ENCODE results near the gene MICAL3.
"Not testable (repeated sequence)": the region's sequence is repeated elsewhere in the genome, so short reads cannot be mapped to it uniquely, and the experiment has no call there.

MICAL3 gene

DNA sequence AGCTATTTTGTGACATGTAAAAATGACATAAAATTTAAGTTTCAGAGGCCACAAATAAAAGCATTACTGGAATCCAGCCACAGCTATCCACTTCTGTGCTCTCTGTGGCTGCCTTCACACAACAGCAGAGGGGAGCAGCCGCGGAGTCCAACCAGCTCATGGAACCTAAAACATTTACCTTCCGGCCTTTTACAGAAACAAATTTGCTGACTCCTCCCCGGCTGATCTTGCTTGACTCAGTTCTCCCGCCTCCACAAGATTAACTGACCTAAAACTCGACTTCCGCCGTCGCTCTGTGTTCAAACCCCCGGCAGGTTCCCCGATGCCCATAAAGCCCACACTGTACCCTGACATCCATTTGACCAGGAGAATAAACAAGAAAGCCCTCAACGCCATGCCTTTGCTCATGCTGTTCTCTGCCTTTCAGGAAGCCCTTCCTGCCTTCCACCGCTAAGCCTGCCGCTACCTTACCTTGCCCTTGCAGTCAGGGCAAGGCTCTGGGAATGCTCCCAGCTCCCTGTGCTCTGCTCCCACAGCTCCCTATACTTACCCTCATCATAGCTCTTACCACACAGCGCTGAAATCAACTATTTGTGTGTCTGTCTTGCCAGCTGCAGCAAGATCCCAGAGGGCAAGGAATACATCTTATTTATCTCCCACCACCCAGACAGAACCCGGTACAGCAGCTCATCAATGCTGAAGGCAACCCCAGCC is 35.4 kb downstream of the MICAL3 start:
- Histone ChIP-seq H3K4me1 (ENCODE audit: control insufficient read depth, insufficient read depth, low read length) (peaks cover 2% of the 10 kb centered on the region), H3K4me3 (ENCODE audit: low read depth, low read length) (no peak overlapping the region), H3K9ac (ENCODE audit: low read depth, low read length) (no peak overlapping the region), H3K36me3 (ENCODE audit: control insufficient read depth, insufficient read depth, low read length) (no peaks in the 10 kb centered on the region), H3K9me3 (ENCODE audit: control insufficient read depth, insufficient read depth, low read length) (no peaks in the 10 kb centered on the region), H3K27me3 (ENCODE audit: control insufficient read depth, insufficient read depth, low read length) (no peaks in the 10 kb centered on the region)

DNA sequence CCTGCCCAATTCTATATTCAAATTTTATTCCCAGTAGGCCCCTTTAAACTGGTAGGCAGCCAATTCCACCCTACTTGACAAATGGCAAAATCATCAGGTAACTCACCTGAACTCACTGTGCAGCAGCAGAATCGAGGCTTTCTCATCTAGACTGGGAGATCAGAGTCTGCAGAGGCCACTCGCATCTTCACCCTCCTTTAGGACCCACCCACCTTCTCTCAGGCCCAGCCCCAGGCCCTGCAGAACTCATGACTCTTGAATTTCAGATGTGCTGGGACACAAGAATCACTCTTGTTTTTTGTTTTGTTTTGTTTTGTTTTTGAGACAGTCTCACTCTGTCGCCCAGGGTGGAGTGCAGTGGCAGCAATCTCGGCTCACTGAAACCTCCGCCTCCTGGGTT is 38.8 kb downstream of the MICAL3 start:
- H3K4me3 ChIP-seq (ENCODE audit: low read depth, low read length), result no peak overlapping the region
- H3K9ac ChIP-seq (ENCODE audit: low read depth, low read length), result no peak overlapping the region
- no peaks in the 10 kb centered on the region for H3K36me3 ChIP-seq (ENCODE audit: control insufficient read depth, insufficient read depth, low read length)
- no peaks in the 10 kb centered on the region for H3K27me3 ChIP-seq (ENCODE audit: control insufficient read depth, insufficient read depth, low read length)
- H3K9me3 ChIP-seq (ENCODE audit: control insufficient read depth, insufficient read depth, low read length), result no peaks in the 10 kb centered on the region
- peaks cover 2% of the 10 kb centered on the region for H3K4me1 ChIP-seq (ENCODE audit: control insufficient read depth, insufficient read depth, low read length)

DNA sequence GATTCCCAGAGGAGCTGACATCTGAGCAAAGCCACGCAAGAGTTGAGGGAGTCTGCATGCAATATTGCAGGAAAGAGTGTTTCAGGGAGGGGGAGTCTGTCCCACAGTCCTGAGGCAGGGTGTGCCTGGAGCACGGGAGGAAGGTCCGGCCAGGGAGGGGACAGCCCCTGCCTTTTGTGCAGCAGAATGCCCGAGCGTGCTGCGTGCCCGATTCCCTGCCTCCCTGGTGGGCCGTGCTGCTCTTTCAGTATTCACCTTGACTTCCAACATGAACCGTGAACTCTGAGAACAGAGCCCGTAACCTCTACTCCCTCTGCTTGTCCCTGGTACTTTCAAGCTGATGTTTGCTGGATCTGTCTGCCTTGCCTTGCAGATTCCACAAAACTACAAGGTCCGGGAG is 39.3 kb downstream of the MICAL3 start:
- H3K9me3 ChIP-seq (ENCODE audit: control insufficient read depth, insufficient read depth, low read length); H3K36me3 ChIP-seq (ENCODE audit: control insufficient read depth, insufficient read depth, low read length); H3K27me3 ChIP-seq (ENCODE audit: control insufficient read depth, insufficient read depth, low read length); H3K4me1 ChIP-seq (ENCODE audit: control insufficient read depth, insufficient read depth, low read length); H3K4me3 ChIP-seq (ENCODE audit: low read depth, low read length); H3K9ac ChIP-seq (ENCODE audit: low read depth, low read length): not testable (repeated sequence)

DNA sequence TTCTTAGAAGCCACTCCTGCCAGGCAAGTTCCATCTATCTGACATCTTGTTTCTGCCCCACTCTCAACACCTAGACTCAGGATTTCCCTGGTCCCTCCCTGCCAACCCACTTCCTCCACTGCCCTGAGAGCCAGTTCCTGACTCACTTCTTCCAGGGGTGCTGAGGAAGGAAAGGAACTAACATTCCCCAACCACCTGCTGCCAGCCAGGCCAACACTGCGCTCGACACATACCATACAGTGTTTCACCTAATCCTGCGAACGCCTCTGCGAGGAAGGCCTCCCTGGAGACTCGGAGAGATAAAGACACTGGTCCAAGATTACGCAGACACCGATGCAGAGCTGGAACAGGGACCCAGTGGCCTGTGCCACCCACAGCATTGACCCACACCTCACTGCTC is 40.2 kb downstream of the MICAL3 start:
- Histone ChIP-seq H3K4me1 (ENCODE audit: control insufficient read depth, insufficient read depth, low read length) (peaks cover 6% of the 10 kb centered on the region), H3K36me3 (ENCODE audit: control insufficient read depth, insufficient read depth, low read length) (no peaks in the 10 kb centered on the region), H3K4me3 (ENCODE audit: low read depth, low read length) (no peak overlapping the region), H3K9ac (ENCODE audit: low read depth, low read length) (no peak overlapping the region), H3K9me3 (ENCODE audit: control insufficient read depth, insufficient read depth, low read length) (no peaks in the 10 kb centered on the region), H3K27me3 (ENCODE audit: control insufficient read depth, insufficient read depth, low read length) (no peaks in the 10 kb centered on the region)

DNA sequence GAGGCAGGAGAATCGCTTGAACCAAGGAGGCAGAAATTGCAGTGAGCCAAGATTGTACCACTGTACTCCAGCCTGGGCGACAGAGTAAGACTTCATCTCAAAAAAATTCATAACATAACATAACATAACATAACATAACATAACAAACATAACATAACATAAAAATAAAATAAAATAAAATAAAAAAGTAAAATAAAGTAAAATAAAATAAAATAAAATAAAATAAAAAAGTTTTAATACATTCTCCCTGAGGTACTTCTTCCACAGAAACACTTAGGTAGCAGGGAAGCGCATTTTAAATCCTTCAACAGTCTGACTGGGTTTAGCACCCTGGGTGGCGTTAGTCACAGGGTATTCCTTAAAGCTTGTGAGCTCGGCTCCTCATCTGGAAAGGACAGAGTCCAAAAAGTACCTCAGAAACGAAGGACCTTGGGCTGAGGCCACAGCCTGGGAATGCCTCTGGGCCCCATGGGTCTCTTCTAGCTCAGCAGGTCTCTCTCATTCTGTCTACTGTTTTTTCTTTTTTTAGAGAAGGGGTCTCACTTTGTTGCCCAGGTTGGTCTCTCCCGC is 41.7 kb downstream of the MICAL3 start:
- Histone ChIP-seq H3K27me3 (ENCODE audit: control insufficient read depth, insufficient read depth, low read length) (no peaks in the 10 kb centered on the region), H3K9me3 (ENCODE audit: control insufficient read depth, insufficient read depth, low read length) (no peaks in the 10 kb centered on the region), H3K4me3 (ENCODE audit: low read depth, low read length) (no peak overlapping the region), H3K36me3 (ENCODE audit: control insufficient read depth, insufficient read depth, low read length) (no peaks in the 10 kb centered on the region), H3K4me1 (ENCODE audit: control insufficient read depth, insufficient read depth, low read length) (peaks cover 6% of the 10 kb centered on the region), H3K9ac (ENCODE audit: low read depth, low read length) (no peak overlapping the region)

DNA sequence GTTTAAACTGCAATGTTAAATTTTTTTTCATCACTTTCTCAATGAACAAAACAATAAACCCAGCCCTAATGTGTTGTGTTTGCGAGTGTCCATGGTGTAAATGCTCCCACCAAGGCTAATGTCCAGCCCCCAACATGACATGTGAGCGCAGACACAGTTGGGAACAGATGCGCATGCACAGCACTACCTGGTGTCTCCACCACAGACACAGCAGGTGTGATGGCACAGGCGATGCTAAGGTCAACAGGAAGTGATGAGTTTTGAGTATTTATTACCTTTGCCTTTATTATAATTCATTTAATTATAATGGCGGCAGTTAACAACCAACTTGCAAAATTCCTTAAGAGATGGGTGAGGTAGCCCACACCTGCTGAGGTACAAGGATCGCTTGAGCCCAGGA is 42.9 kb downstream of the MICAL3 start:
- Histone ChIP-seq H3K27me3 (ENCODE audit: control insufficient read depth, insufficient read depth, low read length) (no peaks in the 10 kb centered on the region), H3K36me3 (ENCODE audit: control insufficient read depth, insufficient read depth, low read length) (no peaks in the 10 kb centered on the region), H3K9me3 (ENCODE audit: control insufficient read depth, insufficient read depth, low read length) (no peaks in the 10 kb centered on the region), H3K4me3 (ENCODE audit: low read depth, low read length) (no peak overlapping the region), H3K9ac (ENCODE audit: low read depth, low read length) (no peak overlapping the region), H3K4me1 (ENCODE audit: control insufficient read depth, insufficient read depth, low read length) (peaks cover 6% of the 10 kb centered on the region)

DNA sequence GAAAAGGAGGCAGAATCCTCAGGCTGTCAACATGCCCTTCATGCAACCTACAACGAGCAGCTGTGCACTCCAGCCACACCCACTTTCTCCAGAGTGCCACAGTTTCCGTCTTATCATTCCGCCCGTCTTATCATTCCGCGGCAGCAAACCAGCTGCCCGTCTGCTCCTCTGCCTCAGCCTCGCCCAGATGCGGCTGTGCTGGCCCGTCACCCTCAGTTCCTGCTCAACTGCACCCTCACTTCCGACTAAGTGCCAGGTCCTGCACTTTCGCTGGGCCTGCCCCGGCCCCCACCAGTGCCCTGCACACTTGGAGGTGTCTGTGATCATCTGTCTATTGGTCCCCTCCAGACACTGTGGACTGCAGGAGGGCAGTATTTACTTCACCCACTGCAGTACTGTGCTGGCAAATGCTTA is 43.7 kb downstream of the MICAL3 start:
- no peak overlapping the region for H3K4me3 ChIP-seq (ENCODE audit: low read depth, low read length)
- no peaks in the 10 kb centered on the region for H3K9me3 ChIP-seq (ENCODE audit: control insufficient read depth, insufficient read depth, low read length)
- H3K4me1 ChIP-seq (ENCODE audit: control insufficient read depth, insufficient read depth, low read length), result peaks cover 6% of the 10 kb centered on the region
- H3K27me3 ChIP-seq (ENCODE audit: control insufficient read depth, insufficient read depth, low read length), result no peaks in the 10 kb centered on the region
- H3K9ac ChIP-seq (ENCODE audit: low read depth, low read length), result no peak overlapping the region
- H3K36me3 ChIP-seq (ENCODE audit: control insufficient read depth, insufficient read depth, low read length), result no peaks in the 10 kb centered on the region

DNA sequence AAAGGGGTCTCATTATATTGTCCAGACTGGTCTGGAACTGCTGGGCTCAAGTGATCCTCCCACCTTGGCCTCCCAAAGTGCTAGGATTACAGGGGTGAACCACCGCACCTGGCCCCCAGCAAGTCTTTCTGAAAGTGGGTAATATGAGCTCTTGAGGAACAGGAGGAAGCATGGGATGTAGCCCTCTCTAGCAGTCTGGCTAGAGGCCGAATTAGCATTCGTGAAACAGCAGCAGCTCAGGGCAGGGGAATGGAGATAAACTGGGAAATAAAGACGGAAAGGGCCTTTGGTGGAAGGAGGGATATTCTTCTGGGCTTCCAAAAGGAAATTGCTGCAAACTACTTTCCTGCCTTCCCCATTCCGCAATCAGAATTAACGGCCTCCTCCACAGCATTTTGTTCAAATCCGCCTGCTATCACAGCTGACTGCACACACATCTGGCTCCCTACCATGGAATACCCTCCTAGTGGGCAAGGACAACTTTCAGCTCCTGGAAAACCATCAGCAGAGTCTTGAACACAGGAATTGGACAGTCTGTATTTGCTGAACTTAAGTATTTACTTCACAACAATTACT is 44.3 kb downstream of the MICAL3 start:
- no peak overlapping the region for H3K4me3 ChIP-seq (ENCODE audit: low read depth, low read length)
- H3K36me3 ChIP-seq (ENCODE audit: control insufficient read depth, insufficient read depth, low read length), result no peaks in the 10 kb centered on the region
- H3K27me3 ChIP-seq (ENCODE audit: control insufficient read depth, insufficient read depth, low read length), result no peaks in the 10 kb centered on the region
- no peak overlapping the region for H3K9ac ChIP-seq (ENCODE audit: low read depth, low read length)
- H3K9me3 ChIP-seq (ENCODE audit: control insufficient read depth, insufficient read depth, low read length), result no peaks in the 10 kb centered on the region
- peaks cover 6% of the 10 kb centered on the region for H3K4me1 ChIP-seq (ENCODE audit: control insufficient read depth, insufficient read depth, low read length)

DNA sequence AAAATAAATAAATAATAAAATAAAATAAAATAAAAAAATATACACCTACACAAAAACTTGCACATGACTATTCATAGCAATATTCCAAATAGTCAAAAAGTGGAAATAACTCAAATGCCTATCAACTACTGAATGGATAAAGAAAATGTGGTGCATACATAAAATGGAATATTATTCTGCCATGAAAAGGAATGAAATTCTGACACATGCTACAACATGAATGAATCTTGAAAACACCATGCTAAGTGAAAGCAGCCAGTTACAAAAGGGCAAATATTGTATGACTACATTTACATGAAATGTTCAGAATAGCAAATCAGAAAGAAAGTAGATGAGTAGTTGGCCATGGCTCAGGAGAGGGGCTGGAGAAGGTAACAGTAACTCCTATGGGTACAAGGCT is 46.3 kb downstream of the MICAL3 start:
- Histone ChIP-seq H3K27me3 (ENCODE audit: control insufficient read depth, insufficient read depth, low read length) (no peaks in the 10 kb centered on the region), H3K4me3 (ENCODE audit: low read depth, low read length) (no peak overlapping the region)

DNA sequence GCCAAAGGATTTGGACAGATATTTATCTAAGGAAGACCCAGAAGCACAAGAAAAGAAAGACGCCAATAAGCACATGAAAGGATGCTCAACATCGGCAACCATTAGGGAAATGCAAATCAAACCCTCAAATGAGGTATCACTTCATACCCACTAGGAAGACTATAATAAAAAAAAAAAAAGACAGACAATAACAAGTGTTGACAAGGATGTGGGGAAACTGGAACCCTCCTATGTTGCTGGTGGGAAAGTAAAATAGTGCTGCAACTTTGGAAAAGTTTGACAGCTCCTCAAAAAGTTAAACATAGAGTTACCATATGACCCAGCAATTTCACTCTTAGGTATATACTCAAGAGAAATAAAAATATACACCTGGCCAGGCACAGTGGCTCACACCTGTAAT is 47.0 kb downstream of the MICAL3 start:
- Histone ChIP-seq H3K9me3 (ENCODE audit: control insufficient read depth, insufficient read depth, low read length) (no peaks in the 10 kb centered on the region), H3K9ac (ENCODE audit: low read depth, low read length) (no peak overlapping the region), H3K4me3 (ENCODE audit: low read depth, low read length) (no peak overlapping the region), H3K4me1 (ENCODE audit: control insufficient read depth, insufficient read depth, low read length) (peaks cover 13% of the 10 kb centered on the region), H3K36me3 (ENCODE audit: control insufficient read depth, insufficient read depth, low read length) (no peaks in the 10 kb centered on the region), H3K27me3 (ENCODE audit: control insufficient read depth, insufficient read depth, low read length) (no peaks in the 10 kb centered on the region)

More for the DNA sequence above, 46.3 kb downstream of the MICAL3 start:
- H3K9ac ChIP-seq (ENCODE audit: low read depth, low read length), result no peak overlapping the region
- no peaks in the 10 kb centered on the region for H3K36me3 ChIP-seq (ENCODE audit: control insufficient read depth, insufficient read depth, low read length)
- no peaks in the 10 kb centered on the region for H3K9me3 ChIP-seq (ENCODE audit: control insufficient read depth, insufficient read depth, low read length)
- peaks cover 6% of the 10 kb centered on the region for H3K4me1 ChIP-seq (ENCODE audit: control insufficient read depth, insufficient read depth, low read length)

DNA sequence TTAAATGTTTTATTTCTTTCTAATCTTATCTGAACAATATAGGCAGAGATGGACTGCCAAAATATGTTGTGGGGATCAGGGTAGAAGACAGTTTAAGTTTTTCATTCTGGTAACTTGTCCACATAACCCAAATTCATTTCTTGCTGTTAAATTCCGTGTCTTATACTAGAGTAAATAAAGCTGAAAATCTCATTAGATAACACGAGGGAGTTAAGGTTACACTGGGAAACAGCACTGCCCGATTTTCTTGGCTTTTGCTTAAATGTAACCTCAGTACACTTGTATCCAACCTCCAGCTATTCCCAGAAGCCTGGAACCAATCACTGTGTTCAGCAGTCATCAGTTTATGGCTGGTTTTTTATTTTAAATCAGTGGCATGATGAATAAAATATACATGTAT is 48.2 kb downstream of the MICAL3 start:
- no peak overlapping the region for H3K9ac ChIP-seq (ENCODE audit: low read depth, low read length)
- H3K27me3 ChIP-seq (ENCODE audit: control insufficient read depth, insufficient read depth, low read length), result no peaks in the 10 kb centered on the region
- no peaks in the 10 kb centered on the region for H3K36me3 ChIP-seq (ENCODE audit: control insufficient read depth, insufficient read depth, low read length)
- peaks cover 14% of the 10 kb centered on the region for H3K4me1 ChIP-seq (ENCODE audit: control insufficient read depth, insufficient read depth, low read length)
- H3K4me3 ChIP-seq (ENCODE audit: low read depth, low read length), result no peak overlapping the region
- no peaks in the 10 kb centered on the region for H3K9me3 ChIP-seq (ENCODE audit: control insufficient read depth, insufficient read depth, low read length)

DNA sequence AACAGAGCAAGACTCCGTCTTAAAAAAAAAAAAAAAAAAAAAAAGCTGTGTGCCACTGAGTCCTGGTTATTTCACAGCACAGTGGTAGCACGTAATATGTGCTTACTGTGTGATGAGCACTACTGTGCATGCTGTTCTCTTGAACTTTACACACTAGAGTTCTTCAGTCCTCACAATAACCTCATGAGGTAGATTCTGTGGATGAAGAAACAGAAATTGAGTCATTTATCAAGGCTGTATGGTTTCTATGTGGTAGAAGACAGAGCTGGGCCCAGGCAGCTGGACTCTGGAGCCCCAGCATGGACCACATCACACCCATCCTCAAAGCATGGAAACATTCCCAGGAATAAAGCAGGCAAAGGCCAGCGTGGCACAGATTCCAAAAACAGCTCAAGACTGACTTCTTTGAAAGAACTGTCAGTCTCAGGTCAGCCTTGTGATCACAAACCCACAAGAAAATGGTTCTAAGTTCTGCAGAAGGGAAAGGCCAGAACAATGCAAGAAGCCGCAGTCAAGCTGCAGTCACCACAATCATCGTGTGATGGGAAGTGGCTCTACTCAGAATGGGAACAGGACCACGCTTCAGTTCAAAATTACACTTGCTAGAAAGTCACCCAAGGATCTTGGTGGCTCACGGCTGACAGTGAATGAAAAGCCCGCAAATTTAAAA is 49.5 kb downstream of the MICAL3 start:
- H3K9ac ChIP-seq (ENCODE audit: low read depth, low read length), result no peak overlapping the region
- peaks cover 9% of the 10 kb centered on the region for H3K4me1 ChIP-seq (ENCODE audit: control insufficient read depth, insufficient read depth, low read length)
- no peak overlapping the region for H3K4me3 ChIP-seq (ENCODE audit: low read depth, low read length)
- no peaks in the 10 kb centered on the region for H3K9me3 ChIP-seq (ENCODE audit: control insufficient read depth, insufficient read depth, low read length)
- no peaks in the 10 kb centered on the region for H3K27me3 ChIP-seq (ENCODE audit: control insufficient read depth, insufficient read depth, low read length)
- H3K36me3 ChIP-seq (ENCODE audit: control insufficient read depth, insufficient read depth, low read length), result no peaks in the 10 kb centered on the region

All from iPS-15b (cell line).